GM21423 (cell line): ENCODE measurements around the gene MYT1.
"Not testable (repeated sequence)": the region's sequence is repeated elsewhere in the genome, so short reads cannot be mapped to it uniquely, and the experiment has no call there.

Experiments
- ATAC-seq: cut with Tn5 transposase; IDR thresholded peaks from one replicate; pipeline ENCODE4 v1.9.1; 2021; ENCODE audit warnings: mild to moderate bottlenecking, moderate library complexity; ENCODE audit not compliant: unreplicated experiment

The MYT1 gene

GRCh38 chr20:64228751-64229506 is 64.7 kb downstream of the MYT1 start:
- ATAC-seq, result no peak

GRCh38 chr20:64229507-64230061 is 65.3 kb downstream of the MYT1 start:
- no peak for ATAC-seq

GRCh38 chr20:64230461-64231145 is 66.4 kb downstream of the MYT1 start:
- ATAC-seq, result no peak

- ATAC-seq, result no peak
Measured at GRCh38 chr20:64231621-64232550, 67.6 kb downstream of the MYT1 start.

- no peak for ATAC-seq
Measured at GRCh38 chr20:64232794-64233193, 68.5 kb downstream of the MYT1 start.

GRCh38 chr20:64233725-64234124 is 69.5 kb downstream of the MYT1 start:
- no peak for ATAC-seq

- no peak for ATAC-seq
Measured at GRCh38 chr20:64234291-64234791, 70.1 kb downstream of the MYT1 start.

GRCh38 chr20:64234921-64235565 is 70.8 kb downstream of the MYT1 start:
- not testable (repeated sequence) for ATAC-seq

- ATAC-seq, result no peak
Measured at GRCh38 chr20:64236137-64237088, 72.2 kb downstream of the MYT1 start.

- ATAC-seq, result no peak
Measured at GRCh38 chr20:64237316-64237715, 73.1 kb downstream of the MYT1 start.

- no peak for ATAC-seq
Measured at GRCh38 chr20:64238115-64238825, 74.0 kb downstream of the MYT1 start.

- ATAC-seq, result no peak
Measured at GRCh38 chr20:64238851-64239387, 74.7 kb downstream of the MYT1 start.

- ATAC-seq, result no peak
Measured at GRCh38 chr20:64239449-64240242, 75.4 kb downstream of the MYT1 start.

- no peak for ATAC-seq
Measured at GRCh38 chr20:64240243-64241015, 76.2 kb downstream of the MYT1 start.

GRCh38 chr20:64241061-64241460 is 76.8 kb downstream of the MYT1 start:
- no peak for ATAC-seq

- no peak for ATAC-seq
Measured at GRCh38 chr20:64242003-64242796, 77.9 kb downstream of the MYT1 start.
